ENCODE data around the gene LMAN1. TPM values are rescaled to one million over a fixed set of nuclear protein-coding genes. Genes with fewer than 3 reads are reported as not detected.

The LMAN1 gene
- total and polyA plus RNA-seq, 10 of the 15 experiments (the other 5 are each of a cell fraction or from before 2014, with no cell fraction given), result 15.0 to 78.9 (median 67.5) TPM

GRCh38 chr18:59279193-59279592 is 79.9 kb downstream of the LMAN1 start:
- POLR2A ChIA-PET, result no interaction called here
- H2AFZ ChIP-seq (ENCODE audit: control insufficient read depth, low read depth, low read length), result no peak overlapping the region
- H3K4me1 ChIP-seq (ENCODE audit: control insufficient read depth, insufficient read depth, low read length), result no peaks in the 10 kb centered on the region
- SMC1A ChIA-PET (ENCODE audit: uncharacterized antibody, unreplicated experiment), result interaction anchor here (1.4 kb wide), 1 partner anchor 29 kb away, joined by 3 read pairs; no protein-coding TSS in a partner anchor
- no peaks in the 10 kb centered on the region; the same call in 2 of the 3 replicates for H3K9me3 ChIP-seq (replicated peaks; ENCODE audit: control insufficient read depth, insufficient read depth, low read length)
- FAIRE-seq, result no peak
- H3K27ac ChIP-seq (ENCODE audit: control insufficient read depth, insufficient read depth), result no peak overlapping the region
- no peaks in the 10 kb centered on the region for H4K20me1 ChIP-seq (ENCODE audit: control insufficient read depth, insufficient read depth)
- H3K36me3 ChIP-seq (ENCODE audit: control insufficient read depth in 2 of 2, insufficient read depth in 2 of 2, low read length in 1 of 2), result no peaks in the 10 kb centered on the region
- H3K4me2 ChIP-seq (ENCODE audit: control insufficient read depth, insufficient read depth), result no peak overlapping the region
- CTCF ChIA-PET, result interaction anchor here (0.7 to 1.3 kb wide), 2 partner anchors 30 to 195 kb away, joined by 3 to 4 read pairs; no protein-coding TSS in a partner anchor
- DNase-seq (ENCODE audit: low read depth, low spot score), result no peak
- H3K79me2 ChIP-seq (ENCODE audit: control insufficient read depth, insufficient read depth, low read length), result no peaks in the 10 kb centered on the region
- RAD21 ChIA-PET (ENCODE audit: unreplicated experiment), result no interaction called here
- intact Hi-C loops (cut with micrococcal nuclease; ENCODE audit: unreplicated experiment) (no loop called here), in situ Hi-C loops (cut with MboI) (no loop called here)
- BruUV-seq (replicated peaks), result no TSS peak
- H3K9ac ChIP-seq (ENCODE audit: control insufficient read depth, insufficient read depth, low read length), result no peak overlapping the region
- H3K4me3 ChIP-seq, result no peak overlapping the region
- peaks cover 7 to 15% of the 10 kb centered on the region in 2 experiments; a peak in 3 of 4 replicates for H3K27me3 ChIP-seq (replicated peaks in 1 of 2; ENCODE audit: control insufficient read depth in 2 of 2, insufficient read depth in 2 of 2, low read length in 1 of 2)
- TF ChIP-seq, protein P1, sequence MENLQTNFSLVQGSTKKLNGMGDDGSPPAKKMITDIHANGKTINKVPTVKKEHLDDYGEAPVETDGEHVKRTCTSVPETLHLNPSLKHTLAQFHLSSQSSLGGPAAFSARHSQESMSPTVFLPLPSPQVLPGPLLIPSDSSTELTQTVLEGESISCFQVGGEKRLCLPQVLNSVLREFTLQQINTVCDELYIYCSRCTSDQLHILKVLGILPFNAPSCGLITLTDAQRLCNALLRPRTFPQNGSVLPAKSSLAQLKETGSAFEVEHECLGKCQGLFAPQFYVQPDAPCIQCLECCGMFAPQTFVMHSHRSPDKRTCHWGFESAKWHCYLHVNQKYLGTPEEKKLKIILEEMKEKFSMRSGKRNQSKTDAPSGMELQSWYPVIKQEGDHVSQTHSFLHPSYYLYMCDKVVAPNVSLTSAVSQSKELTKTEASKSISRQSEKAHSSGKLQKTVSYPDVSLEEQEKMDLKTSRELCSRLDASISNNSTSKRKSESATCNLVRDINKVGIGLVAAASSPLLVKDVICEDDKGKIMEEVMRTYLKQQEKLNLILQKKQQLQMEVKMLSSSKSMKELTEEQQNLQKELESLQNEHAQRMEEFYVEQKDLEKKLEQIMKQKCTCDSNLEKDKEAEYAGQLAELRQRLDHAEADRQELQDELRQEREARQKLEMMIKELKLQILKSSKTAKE (IDR thresholded peaks at IDR 0.05; ENCODE audit: low read depth, poor library complexity, severe bottlenecking), result no peak
- TF ChIP-seq RUNX3 (IDR thresholded peaks at IDR 0.05; ENCODE audit: low read length) (peak; percentile 44), FOS (IDR thresholded peaks at IDR 0.05; ENCODE audit: borderline replicate concordance, extremely low read depth, insufficient read length) (no peak)
- 2% methylated on average over 3 of the region's 3 CpGs for WGBS (ENCODE audit: insufficient coverage, insufficient replicate concordance, low lambda C conversion rate, missing lambda C conversion rate)
- ATAC-seq, result no peak

DNA sequence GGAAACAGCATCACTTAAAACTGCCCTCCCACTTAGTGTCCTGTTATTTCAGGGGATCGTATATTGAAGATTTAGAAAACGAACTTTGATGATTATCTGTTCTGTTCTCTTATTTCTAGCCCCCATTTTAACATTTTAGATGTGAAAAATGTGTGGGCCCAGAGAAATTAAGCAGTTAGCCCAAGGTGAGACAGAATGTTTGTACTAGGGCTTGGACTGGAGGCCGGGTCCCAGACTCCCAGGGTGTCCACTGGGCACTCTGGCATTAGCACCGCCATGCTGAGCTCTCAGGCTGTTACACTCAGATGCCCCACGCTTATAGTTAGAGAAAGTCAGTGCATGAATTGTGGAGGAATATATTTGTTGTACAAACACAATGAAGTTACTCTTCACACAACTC is 80.3 kb downstream of the LMAN1 start:
- no peaks in the 10 kb centered on the region for H3K4me1 ChIP-seq (ENCODE audit: control insufficient read depth, insufficient read depth, low read length)
- ATAC-seq (no peak), DNase-seq (ENCODE audit: low read depth, low spot score) (no peak), FAIRE-seq (no peak)
- RAD21 ChIA-PET (ENCODE audit: unreplicated experiment), result no interaction called here
- peaks cover 7 to 19% of the 10 kb centered on the region in 2 experiments; a peak in 3 of 4 replicates for H3K27me3 ChIP-seq (replicated peaks in 1 of 2; ENCODE audit: control insufficient read depth in 2 of 2, insufficient read depth in 2 of 2, low read length in 1 of 2)
- in situ Hi-C loops (cut with MboI), result no loop called here
- H3K9ac ChIP-seq (ENCODE audit: control insufficient read depth, insufficient read depth, low read length), result no peak overlapping the region
- SMC1A ChIA-PET (ENCODE audit: uncharacterized antibody, unreplicated experiment), result interaction anchor here (1.4 kb wide), 1 partner anchor 28 kb away, joined by 3 read pairs; no protein-coding TSS in a partner anchor
- H3K4me2 ChIP-seq (ENCODE audit: control insufficient read depth, insufficient read depth), result no peak overlapping the region
- 28% methylated on average over 5 of the region's 5 CpGs for WGBS (ENCODE audit: insufficient coverage, insufficient replicate concordance, low lambda C conversion rate, missing lambda C conversion rate)
- H3K36me3 ChIP-seq (ENCODE audit: control insufficient read depth in 2 of 2, insufficient read depth in 2 of 2, low read length in 1 of 2), result no peaks in the 10 kb centered on the region
- H3K79me2 ChIP-seq (ENCODE audit: control insufficient read depth, insufficient read depth, low read length), result no peaks in the 10 kb centered on the region
- no peak overlapping the region for H2AFZ ChIP-seq (ENCODE audit: control insufficient read depth, low read depth, low read length)
- no peak overlapping the region for H3K4me3 ChIP-seq
- intact Hi-C loops (cut with micrococcal nuclease; ENCODE audit: unreplicated experiment), result no loop called here
- BruUV-seq (replicated peaks), result no TSS peak
- H3K27ac ChIP-seq (ENCODE audit: control insufficient read depth, insufficient read depth), result no peak overlapping the region
- CTCF ChIA-PET, result interaction anchor here (0.7 to 1.3 kb wide), 2 partner anchors 30 to 195 kb away, joined by 3 to 4 read pairs; no protein-coding TSS in a partner anchor
- no peaks in the 10 kb centered on the region; the same call in 2 of the 3 replicates for H3K9me3 ChIP-seq (replicated peaks; ENCODE audit: control insufficient read depth, insufficient read depth, low read length)
- POLR2A ChIA-PET, result no interaction called here
- H4K20me1 ChIP-seq (ENCODE audit: control insufficient read depth, insufficient read depth), result no peaks in the 10 kb centered on the region
- TF ChIP-seq BHLHE40 (IDR thresholded peaks at IDR 0.05; ENCODE audit: borderline replicate concordance in 1 of 2, low read depth in 2 of 2, low read length in 1 of 2) (no peak), IRF4 (IDR thresholded peaks at IDR 0.05; ENCODE audit: low read depth, low read length) (no peak), ZSCAN29 (IDR thresholded peaks at IDR 0.05) (no peak), FOXM1 (IDR thresholded peaks at IDR 0.05; ENCODE audit: low read depth, low read length) (no peak), TARDBP (IDR thresholded peaks at IDR 0.05; ENCODE audit: borderline replicate concordance) (no peak), NKRF (conservative IDR thresholded peaks at IDR 0.05) (no peak), CBFB (IDR thresholded peaks at IDR 0.05; ENCODE audit: low read depth) (no peak), NFXL1 (IDR thresholded peaks at IDR 0.05; ENCODE audit: borderline replicate concordance) (no peak), BCL3 (IDR thresholded peaks at IDR 0.05; ENCODE audit: borderline replicate concordance, insufficient read depth, low read depth, low read length, poor library complexity, severe bottlenecking) (no peak)

Measured in GM12878 (cell line).